SU-DHL-6 (cell line): ENCODE results near the gene CPVL.

ENCODE experiments used
- CTCF ChIP-seq: fragments of 200-600 bp; sonication (generic); IDR thresholded peaks from one replicate; pipeline ENCODE4 v1.5.1; 2017; ENCODE audit warnings: antibody characterized with exemption, mild to moderate bottlenecking, low read length, moderate library complexity; ENCODE audit not compliant: insufficient read depth, poor library complexity, severe bottlenecking
- EZH2phosphoT487 ChIP-seq: fragments of 200-600 bp; sonication (generic), shearing (Covaris generic); conservative IDR thresholded peaks from 2 replicates; pipeline ENCODE4 v1.6.1; 2018; ENCODE audit warnings: mild to moderate bottlenecking, antibody characterized with exemption, low read length, moderate library complexity, mixed read lengths

DNA sequence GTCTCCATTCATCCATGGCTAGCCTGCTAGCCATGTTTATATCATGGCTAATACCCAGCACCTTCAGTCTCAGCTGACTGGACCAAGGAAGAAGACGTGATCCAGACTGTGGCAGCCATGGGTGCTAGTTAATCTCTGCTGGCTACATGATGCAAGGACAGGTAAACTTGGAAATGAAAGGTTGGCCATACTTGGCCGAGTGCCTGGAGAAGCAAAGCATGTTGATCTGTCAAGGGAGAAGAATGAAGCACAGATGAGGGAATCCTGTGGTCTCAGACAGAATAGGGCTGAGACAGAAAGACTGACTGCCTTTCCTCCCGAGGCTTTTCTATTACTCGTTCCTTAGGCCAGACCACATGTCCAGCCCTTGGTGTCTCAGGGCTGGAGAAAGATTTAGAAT is 41.1 kb downstream of the CPVL start:
- TF ChIP-seq EZH2phosphoT487: no peak
- no peak for TF ChIP-seq CTCF
